HepG2 (cell line): ENCODE measurements around the gene PTBP2. TPM values are rescaled to one million over a fixed set of nuclear protein-coding genes. Genes with fewer than 3 reads are reported as not detected.

Experiments used
- CTCF ChIP-seq: sonication (generic); formaldehyde crosslinking; IDR thresholded peaks from 2 replicates; pipeline ENCODE4 v1.5.0; 2020; ENCODE audit warnings: mild to moderate bottlenecking, missing genetic modification reagents, moderate library complexity
- NR3C1 ChIP-seq: sonication (generic); formaldehyde crosslinking; IDR thresholded peaks from 2 replicates; pipeline ENCODE4 v1.4.0; 2020; ENCODE audit warnings: missing genetic modification reagents
- PHF8 ChIP-seq: sonication (generic); formaldehyde crosslinking; IDR thresholded peaks from 2 replicates; pipeline ENCODE4 v1.5.0; 2020; ENCODE audit warnings: missing genetic modification reagents
- PITX1 ChIP-seq: sonication (generic); formaldehyde crosslinking; IDR thresholded peaks from 2 replicates; pipeline ENCODE4 v1.5.1; 2020; ENCODE audit warnings: mild to moderate bottlenecking, missing genetic modification reagents
- POLR2A ChIP-seq, 2 experiments: IDR thresholded peaks; 2 replicates each; pipeline ENCODE4 v1.6.1; 2011; ENCODE audit warnings: low read depth in 2 of 2, low read length in 2 of 2, mild to moderate bottlenecking in 1 of 2, moderate library complexity in 1 of 2; ENCODE audit not compliant: insufficient read depth in 1 of 2
- SIN3A ChIP-seq: IDR thresholded peaks from 2 replicates; pipeline ENCODE4 v1.6.1; 2011; ENCODE audit warnings: low read depth, mild to moderate bottlenecking, control low read depth, low read length, borderline replicate concordance
- SNAPC4 ChIP-seq: sonication (generic); formaldehyde crosslinking; IDR thresholded peaks from 2 replicates; pipeline ENCODE4 v1.4.0; 2020; ENCODE audit warnings: mild to moderate bottlenecking, missing genetic modification reagents
- ZBED4 ChIP-seq: sonication (generic); formaldehyde crosslinking; IDR thresholded peaks from 2 replicates; pipeline ENCODE4 v1.4.0; 2020; ENCODE audit warnings: missing genetic modification reagents, borderline replicate concordance
- ZBTB20 ChIP-seq: sonication (generic); formaldehyde crosslinking; IDR thresholded peaks from 2 replicates; pipeline ENCODE4 v1.8.1; 2023; ENCODE audit warnings: missing genetic modification reagents, low read depth, mild to moderate bottlenecking, borderline replicate concordance
- ZNF432 ChIP-seq: sonication (generic); formaldehyde crosslinking; IDR thresholded peaks from 2 replicates; pipeline ENCODE4 v1.5.0; 2020; ENCODE audit warnings: missing genetic modification reagents, mild to moderate bottlenecking, borderline replicate concordance
- ZNF460 ChIP-seq: sonication (generic); formaldehyde crosslinking; IDR thresholded peaks from 2 replicates; pipeline ENCODE4 v1.5.1; 2020; ENCODE audit warnings: missing genetic modification reagents, mild to moderate bottlenecking, borderline replicate concordance
- ZNF782 ChIP-seq: sonication (generic); formaldehyde crosslinking; IDR thresholded peaks from 2 replicates; pipeline ENCODE4 v1.4.0; 2020; ENCODE audit warnings: missing genetic modification reagents, mild to moderate bottlenecking, borderline replicate concordance
- polyA plus RNA-seq, 8 experiments: library from polyadenylated mRNA; depleted of rRNA in 3 of 8; stranded (reverse) in 7 of 8; unstranded in 1 of 8; fragments of >200 nt; fragmentation: Illumina TruSeq in 4 of 8; extraction: Trizol in 4 of 8; gene quantifications; 2 replicates each; pipeline versions ENCODE4 v1.2.1 to v1.2.3, GENCODE V29; 2011 to 2016; ENCODE audit warnings: low read depth in 4 of 8, missing spikeins in 1 of 8, mixed read lengths in 1 of 8; ENCODE audit not compliant: insufficient read depth in 1 of 8
- total RNA-seq, 5 experiments: library from RNA; depleted of rRNA; stranded (reverse); fragments of >200 nt; fragmentation: Illumina TruSeq; extraction: Trizol; gene quantifications; 2 replicates each; pipeline ENCODE4 v1.2.3, GENCODE V29; 2016; ENCODE audit warnings: low read depth in 1 of 5
- TF ChIP-seq, protein P1 (sequence below): sonication (generic); formaldehyde crosslinking; IDR thresholded peaks from 2 replicates; pipeline ENCODE4 v1.5.1; 2020; ENCODE audit warnings: missing genetic modification reagents, mild to moderate bottlenecking, borderline replicate concordance

PTBP2 gene
- total and polyA plus RNA-seq, 2 of the 13 experiments (the other 11 are each of a cell fraction or from before 2014, with no cell fraction given) = 10.5 to 14.1 TPM

- TF ChIP-seq, protein P1, sequence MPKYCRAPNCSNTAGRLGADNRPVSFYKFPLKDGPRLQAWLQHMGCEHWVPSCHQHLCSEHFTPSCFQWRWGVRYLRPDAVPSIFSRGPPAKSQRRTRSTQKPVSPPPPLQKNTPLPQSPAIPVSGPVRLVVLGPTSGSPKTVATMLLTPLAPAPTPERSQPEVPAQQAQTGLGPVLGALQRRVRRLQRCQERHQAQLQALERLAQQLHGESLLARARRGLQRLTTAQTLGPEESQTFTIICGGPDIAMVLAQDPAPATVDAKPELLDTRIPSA (CRISPR knock-in tag) = no peak
- 0 out of 2 replicates have a peak, but pooled peaks have one; percentile 23 for TF ChIP-seq CTCF
- no peak for TF ChIP-seq ZBTB20
- TF ChIP-seq PHF8 (CRISPR knock-in tag) = peak; percentile 80
- no peak for TF ChIP-seq ZNF460
- TF ChIP-seq NR3C1 (CRISPR knock-in tag) = no peak
- no peak for TF ChIP-seq SNAPC4
- TF ChIP-seq ZNF432 = no peak
- no peak for TF ChIP-seq ZBED4 (CRISPR knock-in tag)
- peak; percentile 43; the same call in 1 of the 2 replicates for TF ChIP-seq SIN3A
- peak; percentile 51 for TF ChIP-seq PITX1 (CRISPR knock-in tag)
- peak; percentile 42 to 64; a peak in 2 of 4 replicates for TF ChIP-seq POLR2A (IDR thresholded peaks at IDR 0.05; ENCODE audit: insufficient read depth in 1 of 2, low read depth in 2 of 2, low read length in 2 of 2)
- no peak for TF ChIP-seq ZNF782 (CRISPR knock-in tag)
Measured at GRCh38 chr1:96721416-96722160, at the start of gene PTBP2 (continued).
